Upper lobe of left lung (tissue), 6 donors: ENCODE results near the gene MEIKIN. TPM values are rescaled to one million over a fixed set of nuclear protein-coding genes. Genes with fewer than 3 reads are reported as not detected.

Experiments
- ATAC-seq, 2 donors: fragments of 200-7000 bp; cut with Tn5 transposase; one replicate each; pipeline ENCODE4 v1.9.1; 2022; ENCODE audit warnings: mild to moderate bottlenecking in 2 of 2, moderate library complexity in 2 of 2; ENCODE audit not compliant: low FRiP score in 2 of 2
- DNase-seq, 2 donors: peaks; one replicate each; pipeline ENCODE4 v3.0.0-alpha.2; 2019 to 2020
- H3K27ac ChIP-seq, 4 donors: fragments of 200-600 bp; sonication (generic); one replicate each; pipeline ENCODE4 v1.5.1; 2016 to 2019
- H3K27me3 ChIP-seq, 4 donors: fragments of 200-600 bp; sonication (generic); one replicate each; pipeline ENCODE4 v1.5.1; 2017 to 2019
- H3K36me3 ChIP-seq, 4 donors: fragments of 200-600 bp; sonication (generic); one replicate each; pipeline ENCODE4 v1.5.1; 2016 to 2019
- H3K4me1 ChIP-seq, 4 donors: fragments of 200-600 bp; sonication (generic); one replicate each; pipeline ENCODE4 v1.5.1; 2018 to 2019
- H3K4me3 ChIP-seq, 4 donors: fragments of 200-600 bp; sonication (generic); one replicate each; pipeline ENCODE4 v1.5.1; 2017 to 2019; ENCODE audit warnings: mild to moderate bottlenecking in 2 of 4, moderate library complexity in 1 of 4
- H3K9me3 ChIP-seq, 4 donors: fragments of 200-600 bp; sonication (generic); one replicate each; pipeline ENCODE4 v1.5.1; 2018 to 2019
- CTCF ChIP-seq, 6 experiments: fragments of 450-650 bp in 4 of 6; fragments of 200-600 bp in 2 of 6; sonication (generic) in 2 of 6; IDR thresholded peaks; one replicate each; pipeline ENCODE4 v1.5.1; 2016 to 2019; ENCODE audit warnings: antibody characterized with exemption in 6 of 6
- EP300 ChIP-seq, 4 donors: sonication (generic); formaldehyde crosslinking; IDR thresholded peaks; one replicate each; pipeline ENCODE4 v1.5.1; 2017; ENCODE audit warnings: antibody characterized with exemption in 4 of 4, control low read depth in 2 of 4
- POLR2A ChIP-seq, 4 donors: fragments of 450-650 bp; IDR thresholded peaks; one replicate each; pipeline ENCODE4 v1.5.1; 2016 to 2017; ENCODE audit warnings: antibody characterized with exemption in 4 of 4, mild to moderate bottlenecking in 2 of 4
- POLR2AphosphoS5 ChIP-seq, 2 donors: sonication (generic); formaldehyde crosslinking; IDR thresholded peaks; one replicate each; pipeline ENCODE4 v1.5.1; 2017; ENCODE audit warnings: antibody characterized with exemption in 2 of 2
- WGBS, 2 donors: methylation state at CpG; one replicate each; pipeline ENCODE4 v1.1.5; 2017 to 2018; 5-methylcytosine and 5-hydroxymethylcytosine counted together
- total RNA-seq, 6 donors: library from RNA; depleted of rRNA in 4 of 6; stranded (reverse); fragments of >200 nt in 4 of 6; gene quantifications; one replicate each; pipeline versions ENCODE4 v1.1.0 to v1.2.1, GENCODE V29; 2016 to 2021
- donor health status: DM: no; HTN: no; CAD: no; lungs with moderate emphysema.
- donor health status: DM: no; HTN: yes; CAD: no; lungs with severe emphysema.

The MEIKIN gene
- total RNA-seq, 6 donors from 2014 or later: 0.77 TPM; not detected in 5

- Histone ChIP-seq H3K4me1 (peaks cover 18 to 60% (median 31%) of the 10 kb centered on the region in 4 donors), H3K4me3 (no peak overlapping the region), H3K27me3 (no peaks in the 10 kb centered on the region), H3K36me3 (no peaks in the 10 kb centered on the region), H3K27ac (no peak overlapping the region), H3K9me3 (no peaks in the 10 kb centered on the region)
- TF ChIP-seq POLR2A (IDR thresholded peaks at IDR 0.05) (no peak), CTCF (IDR thresholded peaks at IDR 0.05) (no peak), POLR2AphosphoS5 (IDR thresholded peaks at IDR 0.05) (no peak), EP300 (IDR thresholded peaks at IDR 0.05) (no peak)
- ATAC-seq: no peak
- WGBS, 2 donors: 96% methylated on average over 2 of the region's 2 CpGs
- DNase-seq: no peak
Measured at GRCh38 chr5:131792896-131793295, 152.6 kb downstream of the MEIKIN start.

- ATAC-seq (no peak), DNase-seq (no peak)
- Histone ChIP-seq H3K27me3 (no peaks in the 10 kb centered on the region), H3K4me3 (no peak overlapping the region), H3K27ac (no peak overlapping the region), H3K4me1 (peaks cover 18 to 64% (median 31%) of the 10 kb centered on the region in 4 donors), H3K36me3 (no peaks in the 10 kb centered on the region), H3K9me3 (no peaks in the 10 kb centered on the region)
- TF ChIP-seq POLR2AphosphoS5 (IDR thresholded peaks at IDR 0.05) (no peak), EP300 (IDR thresholded peaks at IDR 0.05) (no peak), POLR2A (IDR thresholded peaks at IDR 0.05) (no peak), CTCF (IDR thresholded peaks at IDR 0.05) (no peak)
- whole genome bisulfite sequencing, 2 donors: 95 to 98% methylated on average over 6 of the region's 6 CpGs
Measured at GRCh38 chr5:131791866-131792265, 153.6 kb downstream of the MEIKIN start.

GRCh38 chr5:131790550-131790949 is 154.9 kb downstream of the MEIKIN start:
- H3K27ac ChIP-seq: no peak overlapping the region
- WGBS, 2 donors: 90 to 95% methylated on average over 2 of the region's 2 CpGs
- H3K27me3 ChIP-seq: no peaks in the 10 kb centered on the region
- no peaks in the 10 kb centered on the region for H3K9me3 ChIP-seq
- DNase-seq: no peak
- peaks cover 16 to 61% (median 30%) of the 10 kb centered on the region in 4 donors for H3K4me1 ChIP-seq
- H3K4me3 ChIP-seq: no peak overlapping the region
- no peaks in the 10 kb centered on the region for H3K36me3 ChIP-seq
- TF ChIP-seq POLR2A (IDR thresholded peaks at IDR 0.05): no peak
- no peak for TF ChIP-seq EP300 (IDR thresholded peaks at IDR 0.05)
- no peak for TF ChIP-seq POLR2AphosphoS5 (IDR thresholded peaks at IDR 0.05)
- TF ChIP-seq CTCF (IDR thresholded peaks at IDR 0.05): no peak
- no peak for ATAC-seq

GRCh38 chr5:131789765-131790164 is 155.7 kb downstream of the MEIKIN start:
- ATAC-seq: no peak
- H3K4me1 ChIP-seq: peaks cover 12 to 53% (median 26%) of the 10 kb centered on the region in 4 donors
- no peak overlapping the region for H3K27ac ChIP-seq
- no peak overlapping the region for H3K4me3 ChIP-seq
- 66 to 76% methylated on average over 3 of the region's 3 CpGs for WGBS, 2 donors
- H3K27me3 ChIP-seq: no peaks in the 10 kb centered on the region
- TF ChIP-seq POLR2AphosphoS5 (IDR thresholded peaks at IDR 0.05) (no peak), EP300 (IDR thresholded peaks at IDR 0.05) (no peak), CTCF (IDR thresholded peaks at IDR 0.05) (no peak), POLR2A (IDR thresholded peaks at IDR 0.05) (no peak)
- DNase-seq: no peak
- no peaks in the 10 kb centered on the region for H3K9me3 ChIP-seq
- no peaks in the 10 kb centered on the region for H3K36me3 ChIP-seq

- H3K4me1 ChIP-seq: peaks cover 8 to 34% (median 15%) of the 10 kb centered on the region in 4 donors
- no peaks in the 10 kb centered on the region for H3K36me3 ChIP-seq
- whole genome bisulfite sequencing, 2 donors: 77 to 81% methylated on average over 4 of the region's 4 CpGs
- ATAC-seq (no peak), DNase-seq (no peak)
- no peaks in the 10 kb centered on the region for H3K9me3 ChIP-seq
- TF ChIP-seq EP300 (IDR thresholded peaks at IDR 0.05) (no peak), CTCF (IDR thresholded peaks at IDR 0.05) (no peak), POLR2A (IDR thresholded peaks at IDR 0.05) (no peak), POLR2AphosphoS5 (IDR thresholded peaks at IDR 0.05) (no peak)
- H3K27ac ChIP-seq: no peak overlapping the region
- no peak overlapping the region for H3K4me3 ChIP-seq
- no peaks in the 10 kb centered on the region for H3K27me3 ChIP-seq
Measured at GRCh38 chr5:131787736-131788135, 157.7 kb downstream of the MEIKIN start.
